H9 (cell line): ENCODE results near the gene GALNT2. TPM values are rescaled to one million over a fixed set of nuclear protein-coding genes. Genes with fewer than 3 reads are reported as not detected.

ENCODE experiments used
- DNase-seq: peaks from one replicate; pipeline ENCODE4 v3.0.0-alpha.2; 2017
- H2AFZ ChIP-seq: one replicate; pipeline ENCODE4 v1.6.1; 2013; ENCODE audit warnings: mild to moderate bottlenecking, low read length, control low read depth, moderate library complexity
- H2AK5ac ChIP-seq: 2 replicates; pipeline ENCODE4 v1.6.1; 2013; ENCODE audit warnings: low read length, control low read depth, mixed read lengths; ENCODE audit not compliant: insufficient read length
- H2BK120ac ChIP-seq: one replicate; pipeline ENCODE4 v1.6.1; 2013; ENCODE audit warnings: low read depth, mild to moderate bottlenecking, low read length, control low read depth, inconsistent platforms; ENCODE audit not compliant: poor library complexity, severe bottlenecking
- H2BK12ac ChIP-seq: 2 replicates; pipeline ENCODE4 v1.6.1; 2013; ENCODE audit warnings: low read length, control low read depth, mixed read lengths, low read depth; ENCODE audit not compliant: insufficient read length
- H2BK15ac ChIP-seq: 2 replicates; pipeline ENCODE4 v1.6.1; 2013; ENCODE audit warnings: low read depth, low read length, control low read depth
- H2BK20ac ChIP-seq: one replicate; pipeline ENCODE4 v1.6.1; 2013; ENCODE audit warnings: low read depth, mild to moderate bottlenecking, low read length, control low read depth, inconsistent platforms; ENCODE audit not compliant: poor library complexity, severe bottlenecking
- H2BK5ac ChIP-seq: 2 replicates; pipeline ENCODE4 v1.6.1; 2013; ENCODE audit warnings: low read length, control low read depth, mixed read lengths; ENCODE audit not compliant: insufficient read length
- H3K14ac ChIP-seq: 2 replicates; pipeline ENCODE4 v1.6.1; 2013; ENCODE audit warnings: low read length, control low read depth; ENCODE audit not compliant: insufficient read depth
- H3K18ac ChIP-seq: 2 replicates; pipeline ENCODE4 v1.6.1; 2013; ENCODE audit warnings: low read depth, mild to moderate bottlenecking, mixed read lengths, low read length, control low read depth; ENCODE audit not compliant: insufficient read length
- H3K23ac ChIP-seq: 2 replicates; pipeline ENCODE4 v1.6.1; 2013; ENCODE audit warnings: low read length, control low read depth, mixed read lengths, low read depth; ENCODE audit not compliant: insufficient read length
- H3K23me2 ChIP-seq: 2 replicates; pipeline ENCODE4 v1.6.1; 2013; ENCODE audit warnings: low read depth, mild to moderate bottlenecking, mixed read lengths, low read length, control low read depth; ENCODE audit not compliant: insufficient read length, poor library complexity, severe bottlenecking
- H3K27ac ChIP-seq: 2 replicates; pipeline ENCODE4 v1.5.1; 2013; ENCODE audit warnings: low read length, control low read depth, mixed read lengths, low read depth; ENCODE audit not compliant: insufficient read length
- H3K27me3 ChIP-seq: 2 replicates; pipeline ENCODE4 v1.6.1; 2013; ENCODE audit warnings: low read length, control low read depth, inconsistent platforms; ENCODE audit not compliant: insufficient read depth
- H3K4ac ChIP-seq: 2 replicates; pipeline ENCODE4 v1.6.1; 2013; ENCODE audit warnings: low read depth, mild to moderate bottlenecking, control low read depth, inconsistent platforms, low read length, moderate library complexity
- H3K4me1 ChIP-seq: 2 replicates; pipeline ENCODE4 v1.6.1; 2013; ENCODE audit warnings: low read length, control low read depth, inconsistent platforms; ENCODE audit not compliant: insufficient read depth
- H3K4me2 ChIP-seq: 2 replicates; pipeline ENCODE4 v1.6.1; 2013; ENCODE audit warnings: low read length, control low read depth, mixed read lengths; ENCODE audit not compliant: insufficient read length, insufficient read depth
- H3K56ac ChIP-seq: 2 replicates; pipeline ENCODE4 v1.6.1; 2013; ENCODE audit warnings: low read depth, mild to moderate bottlenecking, mixed read lengths, low read length, control low read depth; ENCODE audit not compliant: insufficient read length
- H3K79me1 ChIP-seq: 2 replicates; pipeline ENCODE4 v1.6.1; 2013; ENCODE audit warnings: low read depth, mild to moderate bottlenecking, moderate library complexity, low read length, control low read depth, inconsistent platforms; ENCODE audit not compliant: insufficient read depth, poor library complexity, severe bottlenecking
- H3K79me2 ChIP-seq: 2 replicates; pipeline ENCODE4 v1.6.1; 2013; ENCODE audit warnings: low read length, control low read depth, inconsistent platforms; ENCODE audit not compliant: insufficient read depth
- H3K9ac ChIP-seq: 2 replicates; pipeline ENCODE4 v1.6.1; 2013; ENCODE audit warnings: low read length, control low read depth, mixed read lengths; ENCODE audit not compliant: insufficient read length; ENCODE audit errors: extremely low read depth
- H3K9me3 ChIP-seq: one replicate; pipeline ENCODE4 v1.6.1; 2013; ENCODE audit warnings: low read depth, low read length, inconsistent platforms; ENCODE audit not compliant: control insufficient read depth
- H3T11ph ChIP-seq: one replicate; pipeline ENCODE4 v1.6.1; 2013; ENCODE audit warnings: mild to moderate bottlenecking, low read length, control low read depth, inconsistent platforms
- H4K20me1 ChIP-seq: one replicate; pipeline ENCODE4 v1.6.1; 2013; ENCODE audit not compliant: control insufficient read depth, insufficient read length, insufficient read depth
- H4K5ac ChIP-seq: 2 replicates; pipeline ENCODE4 v1.6.1; 2013; ENCODE audit warnings: low read depth, mild to moderate bottlenecking, mixed read lengths, low read length, control low read depth; ENCODE audit not compliant: insufficient read length
- H4K8ac ChIP-seq: replicated peaks from 2 replicates; pipeline ENCODE4 v1.6.1; 2013; ENCODE audit warnings: low read length, control low read depth, mixed read lengths, low read depth; ENCODE audit not compliant: insufficient read length
- H4K91ac ChIP-seq: 2 replicates; pipeline ENCODE4 v1.6.1; 2013; ENCODE audit warnings: low read depth, mild to moderate bottlenecking, moderate library complexity, mixed read lengths, low read length, control low read depth; ENCODE audit not compliant: insufficient read length
- H3K27ac Mint-ChIP-seq, 3 experiments: 2 replicates in 2 of 3; 3 replicates in 1 of 3; pipeline ENCODE4 v1.8.0; 2020 to 2021; ENCODE audit warnings: mixed read lengths in 3 of 3, mild to moderate bottlenecking in 1 of 3, moderate library complexity in 1 of 3
- H3K27me3 Mint-ChIP-seq: 2 replicates; pipeline ENCODE4 v1.8.0; 2021; ENCODE audit warnings: low read depth, mild to moderate bottlenecking, moderate library complexity, mixed read lengths
- H3K36me3 Mint-ChIP-seq, 3 experiments: 2 replicates in 2 of 3; 3 replicates in 1 of 3; pipeline ENCODE4 v1.8.0; 2020 to 2021; ENCODE audit warnings: low read depth in 3 of 3, mixed read lengths in 3 of 3; ENCODE audit not compliant: insufficient read depth in 1 of 3
- H3K4me1 Mint-ChIP-seq, 2 experiments: 2 replicates each; pipeline ENCODE4 v1.8.0; 2020; ENCODE audit warnings: mixed read lengths in 2 of 2
- H3K4me3 Mint-ChIP-seq, 2 experiments: 2 replicates in 1 of 2; 3 replicates in 1 of 2; pipeline ENCODE4 v1.8.0; 2020 to 2021; ENCODE audit warnings: mild to moderate bottlenecking in 2 of 2, mixed read lengths in 2 of 2, moderate library complexity in 1 of 2
- H3K9me3 Mint-ChIP-seq, 2 experiments: 2 replicates in 1 of 2; 3 replicates in 1 of 2; pipeline ENCODE4 v1.8.0; 2020; ENCODE audit warnings: mild to moderate bottlenecking in 2 of 2, mixed read lengths in 2 of 2, moderate library complexity in 1 of 2
- WGBS: extraction: QIAGEN DNeasy Blood & Tissue Kit; methylation state at CpG from one replicate; pipeline ENCODE4 v1.1.7; 2013; ENCODE audit warnings: missing lambda C conversion rate, low lambda C conversion rate, mixed read lengths; ENCODE audit not compliant: insufficient read length; ENCODE audit errors: extremely low coverage; 5-methylcytosine and 5-hydroxymethylcytosine counted together
- total RNA-seq: library from RNA; stranded (reverse); gene quantifications from 2 replicates; pipeline ENCODE4 v1.2.1, GENCODE V29; 2021
- TF ChIP-seq, protein P1 (sequence below): fragments of 200-600 bp; sonication (generic); conservative IDR thresholded peaks from 3 replicates; pipeline ENCODE4 v1.8.0; 2021; ENCODE audit warnings: antibody characterized with exemption, mild to moderate bottlenecking

GALNT2 gene
- total RNA-seq, 1 experiment from 2014 or later, result 57.6 TPM

DNA sequence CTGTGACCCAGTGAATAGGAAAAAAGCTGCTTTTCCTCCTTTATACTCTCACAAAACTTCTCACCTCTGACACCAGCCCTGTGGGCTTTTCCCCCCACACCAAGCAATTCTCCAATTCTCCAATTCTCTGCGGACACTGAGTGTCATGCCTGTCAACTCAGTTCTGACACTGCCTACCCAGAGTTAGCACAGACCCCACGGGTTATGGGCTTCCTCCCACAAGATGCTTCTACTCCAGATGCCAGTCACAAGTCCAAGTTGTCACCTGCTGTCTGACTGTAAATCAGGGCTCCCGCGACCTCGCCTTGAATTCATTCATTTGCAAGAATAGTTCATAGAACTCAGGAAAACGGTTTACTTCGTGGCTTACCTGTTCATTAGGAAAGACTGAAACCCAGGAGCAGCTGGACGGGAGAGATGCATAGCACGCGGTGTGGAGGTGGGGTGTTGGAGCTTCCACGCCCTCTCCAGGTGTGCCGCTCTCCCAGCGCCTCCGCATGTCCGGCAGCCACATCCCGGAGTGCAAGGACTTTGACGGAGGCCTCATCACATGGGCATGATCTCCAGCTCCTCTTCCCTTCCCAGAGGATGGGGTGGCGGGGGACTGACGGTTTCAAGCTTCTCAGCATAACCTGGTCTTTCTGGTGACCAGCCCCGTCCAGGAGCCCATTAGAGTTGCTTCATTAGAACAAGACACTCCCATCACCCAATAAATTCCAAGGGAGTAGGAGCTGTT is 204.4 kb downstream of the GALNT2 start:
- Histone ChIP-seq H3K18ac (no peak overlapping the region), H3K9ac (no peak overlapping the region), H4K20me1 (no peaks in the 10 kb centered on the region), H3K14ac (no peak overlapping the region), H2BK15ac (no peak overlapping the region), H3K56ac (no peak overlapping the region), H3K4me2 (no peak overlapping the region), H4K8ac (no peak overlapping the region), H3K9me3 (no peaks in the 10 kb centered on the region), H2BK120ac (no peak overlapping the region), H3K4ac (no peak overlapping the region), H2BK12ac (no peak overlapping the region), H3K27me3 (no peaks in the 10 kb centered on the region), H2BK20ac (no peak overlapping the region), H3K23ac (no peak overlapping the region), H4K91ac (no peak overlapping the region), H3K27ac (no peak overlapping the region), H3K79me2 (no peaks in the 10 kb centered on the region), H3K4me1 (peaks cover 2% of the 10 kb centered on the region; the same call in 1 of the 2 replicates), H4K5ac (no peak overlapping the region), H2AFZ (no peak overlapping the region), H3K23me2 (no peaks in the 10 kb centered on the region), H3K79me1 (no peaks in the 10 kb centered on the region), H2BK5ac (no peak overlapping the region), H2AK5ac (no peak overlapping the region), H3T11ph (no peak overlapping the region)
- WGBS, result no CpG with 5 or more reads among the region's 20 CpGs
- TF ChIP-seq, protein P1, sequence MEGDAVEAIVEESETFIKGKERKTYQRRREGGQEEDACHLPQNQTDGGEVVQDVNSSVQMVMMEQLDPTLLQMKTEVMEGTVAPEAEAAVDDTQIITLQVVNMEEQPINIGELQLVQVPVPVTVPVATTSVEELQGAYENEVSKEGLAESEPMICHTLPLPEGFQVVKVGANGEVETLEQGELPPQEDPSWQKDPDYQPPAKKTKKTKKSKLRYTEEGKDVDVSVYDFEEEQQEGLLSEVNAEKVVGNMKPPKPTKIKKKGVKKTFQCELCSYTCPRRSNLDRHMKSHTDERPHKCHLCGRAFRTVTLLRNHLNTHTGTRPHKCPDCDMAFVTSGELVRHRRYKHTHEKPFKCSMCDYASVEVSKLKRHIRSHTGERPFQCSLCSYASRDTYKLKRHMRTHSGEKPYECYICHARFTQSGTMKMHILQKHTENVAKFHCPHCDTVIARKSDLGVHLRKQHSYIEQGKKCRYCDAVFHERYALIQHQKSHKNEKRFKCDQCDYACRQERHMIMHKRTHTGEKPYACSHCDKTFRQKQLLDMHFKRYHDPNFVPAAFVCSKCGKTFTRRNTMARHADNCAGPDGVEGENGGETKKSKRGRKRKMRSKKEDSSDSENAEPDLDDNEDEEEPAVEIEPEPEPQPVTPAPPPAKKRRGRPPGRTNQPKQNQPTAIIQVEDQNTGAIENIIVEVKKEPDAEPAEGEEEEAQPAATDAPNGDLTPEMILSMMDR, result no peak
- DNase-seq, result no peak
- H3K36me3 Mint-ChIP-seq, result peaks cover 0 to 6% (median 5%) of the 10 kb centered on the region in 3 experiments; a peak in 5 of 7 replicates
- peak overlapping the region in 2 of 3 experiments; percentile 3 to 50; a peak in 2 of 7 replicates for H3K27ac Mint-ChIP-seq
- no peaks in the 10 kb centered on the region for H3K27me3 Mint-ChIP-seq
- H3K4me1 Mint-ChIP-seq, result peaks cover 6 to 7% of the 10 kb centered on the region in 2 experiments
- no peaks in the 10 kb centered on the region for H3K9me3 Mint-ChIP-seq
- H3K4me3 Mint-ChIP-seq, result no peak overlapping the region
